NB4 (cell line): Measurements from ENCODE around the gene DSTYK.
A peak's percentile ranks its signal among the peaks of the same experiment; 100 is the strongest.

ENCODE experiments used
- DNase-seq: peaks from one replicate; pipeline ENCODE4 v3.0.0; 2010; ENCODE audit warnings: low read depth
- H3K4me3 ChIP-seq: one replicate; pipeline ENCODE4 v1.5.1; 2011; ENCODE audit warnings: mild to moderate bottlenecking, low read depth, low read length, moderate library complexity
- CTCF ChIP-seq: IDR thresholded peaks from one replicate; pipeline ENCODE4 v1.5.1; 2012; ENCODE audit warnings: low read depth, low read length
- MAX ChIP-seq: IDR thresholded peaks from 2 replicates; pipeline ENCODE4 v1.6.1; 2011; ENCODE audit warnings: low read depth, low read length
- MYC ChIP-seq: IDR thresholded peaks from 2 replicates; pipeline ENCODE4 v1.6.1; 2011; ENCODE audit warnings: low read depth, low read length
- POLR2A ChIP-seq: IDR thresholded peaks from 2 replicates; pipeline ENCODE4 v1.6.1; 2011; ENCODE audit warnings: mild to moderate bottlenecking; ENCODE audit not compliant: insufficient read length; ENCODE audit errors: extremely low read depth

DSTYK gene

GRCh38 chr1:205133287-205133686 lies 78.2 kb downstream of the DSTYK start:
- DNase-seq = no peak
- TF ChIP-seq MYC (no peak), POLR2A (no peak), MAX (no peak), CTCF (no peak)
- no peak overlapping the region for H3K4me3 ChIP-seq

GRCh38 chr1:205129447-205130029 lies 82.0 kb downstream of the DSTYK start:
- no peak for TF ChIP-seq MAX
- TF ChIP-seq CTCF = no peak
- no peak for TF ChIP-seq POLR2A
- TF ChIP-seq MYC = no peak
- no peak overlapping the region for H3K4me3 ChIP-seq
- no peak for DNase-seq

- DNase-seq = no peak
- TF ChIP-seq MYC = no peak
- no peak for TF ChIP-seq POLR2A
- TF ChIP-seq MAX = no peak
- TF ChIP-seq CTCF = no peak
- no peak overlapping the region for H3K4me3 ChIP-seq
Observed at GRCh38 chr1:205128050-205128449, 83.5 kb downstream of the DSTYK start.

- no peak overlapping the region for H3K4me3 ChIP-seq
- no peak for TF ChIP-seq MYC
- no peak for TF ChIP-seq MAX
- no peak for TF ChIP-seq POLR2A
- TF ChIP-seq CTCF = no peak
- DNase-seq = peak; percentile 79
Observed at GRCh38 chr1:205127646-205128045, 83.9 kb downstream of the DSTYK start.

- no peak for TF ChIP-seq MAX
- TF ChIP-seq CTCF = no peak
- TF ChIP-seq MYC = no peak
- no peak for TF ChIP-seq POLR2A
- no peak overlapping the region for H3K4me3 ChIP-seq
- DNase-seq = peak; percentile 23
Observed at GRCh38 chr1:205124726-205125125, 86.8 kb downstream of the DSTYK start.

GRCh38 chr1:205122489-205122882 lies 89.0 kb downstream of the DSTYK start:
- H3K4me3 ChIP-seq = peak overlapping the region; percentile 87
- TF ChIP-seq MYC (peak; percentile 11; the same call in 1 of the 2 replicates), POLR2A (no peak), MAX (no peak), CTCF (no peak)
- DNase-seq = peak; percentile 8
